NB4 (cell line): ENCODE results near the gene PPFIBP2.

ENCODE experiments used
- CTCF ChIP-seq: IDR thresholded peaks from one replicate; pipeline ENCODE4 v1.5.1; 2012; ENCODE audit warnings: low read depth, low read length
- MAX ChIP-seq: IDR thresholded peaks from 2 replicates; pipeline ENCODE4 v1.6.1; 2011; ENCODE audit warnings: low read depth, low read length

- TF ChIP-seq MAX (no peak), CTCF (no peak)
These were observed 97.6 kb downstream of the PPFIBP2 start for GRCh38 chr11:7611411-7611810.
